OCI-LY3 (cell line): Measurements from ENCODE around the gene MAN1B1.

Experiments
- H2AFZ ChIP-seq: fragments of 200-600, 300-600 bp; shearing (Covaris generic); 2 replicates; pipeline ENCODE4 v1.6.0; 2014; ENCODE audit warnings: antibody characterized with exemption, low read depth, low read length
- H3K27ac ChIP-seq: fragments of 200-600, 300-600 bp; sonication (generic); 2 replicates; pipeline ENCODE4 v1.5.1; 2014; ENCODE audit warnings: mild to moderate bottlenecking, low read length, moderate library complexity, mixed read lengths
- H3K27me3 ChIP-seq: fragments of 200-600, 300-600 bp; sonication (generic); 2 replicates; pipeline ENCODE4 v1.6.1; 2014; ENCODE audit warnings: low read depth, low read length, mixed read lengths
- H3K36me3 ChIP-seq: fragments of 200-600, 300-600 bp; sonication (generic); replicated peaks from 2 replicates; pipeline ENCODE3; 2014; ENCODE audit warnings: low read depth, low read length, mixed read lengths
- H3K4me1 ChIP-seq: fragments of 300-600, 200-600 bp; sonication (generic); 2 replicates; pipeline ENCODE4 v1.6.1; 2014; ENCODE audit warnings: low read length, mixed read lengths
- H3K4me2 ChIP-seq: fragments of 200-600, 300-600 bp; sonication (generic); 2 replicates; pipeline ENCODE4 v1.6.1; 2014; ENCODE audit warnings: low read length, mixed read lengths
- H3K4me3 ChIP-seq: fragments of 300-600, 200-600 bp; sonication (generic); 2 replicates; pipeline ENCODE4 v1.5.1; 2014; ENCODE audit warnings: antibody characterized with exemption, mild to moderate bottlenecking, low read length, moderate library complexity
- H3K79me2 ChIP-seq: fragments of 300-600, 200-600 bp; shearing (Covaris generic); 2 replicates; pipeline ENCODE4 v1.6.1; 2014; ENCODE audit warnings: mild to moderate bottlenecking, low read length, mixed read lengths
- H3K9ac ChIP-seq: fragments of 300-600, 200-600 bp; shearing (Covaris generic); 2 replicates; pipeline ENCODE4 v1.6.0; 2014; ENCODE audit warnings: mild to moderate bottlenecking, low read length, moderate library complexity
- H3K9me3 ChIP-seq: fragments of 200-600, 300-600 bp; shearing (Covaris generic); 2 replicates; pipeline ENCODE4 v1.6.1; 2014; ENCODE audit warnings: low read length, mixed read lengths; ENCODE audit not compliant: insufficient read depth
- H4K20me1 ChIP-seq: fragments of 200-600, 300-600 bp; sonication (generic); 2 replicates; pipeline ENCODE4 v1.6.1; 2016; ENCODE audit warnings: low read length, mixed read lengths; ENCODE audit not compliant: insufficient read depth
- EZH2phosphoT487 ChIP-seq: fragments of 200-600 bp; shearing (Covaris generic); IDR thresholded peaks from 2 replicates; pipeline ENCODE4 v1.6.1; 2018; ENCODE audit warnings: antibody characterized with exemption, mixed run types, low read depth
- TF ChIP-seq, protein P1 (sequence below): fragments of 200-600, 300-600 bp; sonication (generic); IDR thresholded peaks from 2 replicates; pipeline ENCODE4 v1.5.1; 2014; ENCODE audit warnings: antibody characterized with exemption, low read length, low read depth

The MAN1B1 gene

DNA sequence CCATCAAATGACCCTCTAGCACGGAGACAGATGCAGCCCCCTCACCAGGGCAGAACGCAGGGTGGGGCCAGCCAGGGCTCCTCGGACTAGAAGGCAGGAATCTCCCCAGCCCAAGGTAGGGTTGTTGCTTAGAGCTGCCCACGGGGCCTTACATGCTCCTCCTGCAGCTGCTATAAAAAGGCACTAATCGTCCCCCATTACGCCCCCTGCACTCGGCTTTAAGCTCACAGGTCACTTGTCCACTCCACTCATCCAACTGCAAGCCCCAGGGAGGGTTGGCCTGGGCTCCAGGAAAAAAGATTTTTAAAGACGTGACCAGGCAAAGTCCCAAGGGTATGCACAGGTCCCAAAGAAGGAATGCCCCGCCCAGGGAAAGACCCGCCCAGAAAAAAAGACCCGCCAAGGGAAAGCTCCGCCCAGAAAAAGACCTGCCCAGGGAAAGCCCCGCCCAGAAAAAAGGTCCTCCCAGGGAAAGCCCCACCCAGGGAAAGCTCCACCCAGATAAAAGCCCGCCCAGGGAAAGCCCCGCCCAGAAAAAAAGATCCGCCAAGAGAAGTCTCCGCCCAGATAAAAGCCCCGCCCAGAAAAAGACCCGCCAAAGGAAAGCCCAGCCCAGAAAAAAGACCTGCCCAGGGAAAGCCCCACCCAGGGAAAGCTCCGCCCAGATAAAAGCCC lies 63.3 kb downstream of the MAN1B1 start:
- H3K9ac ChIP-seq = peak overlapping the region; percentile 62
- H3K36me3 ChIP-seq = no peaks in the 10 kb centered on the region
- peaks cover 21% of the 10 kb centered on the region for H3K4me1 ChIP-seq
- H3K27ac ChIP-seq = peak overlapping the region; percentile 73
- H2AFZ ChIP-seq = 0 out of 2 replicates have a peak overlapping the region, but pooled peaks have one; percentile 42
- no peaks in the 10 kb centered on the region for H3K9me3 ChIP-seq
- H3K4me3 ChIP-seq = peak overlapping the region; percentile 72
- TF ChIP-seq, protein P1, sequence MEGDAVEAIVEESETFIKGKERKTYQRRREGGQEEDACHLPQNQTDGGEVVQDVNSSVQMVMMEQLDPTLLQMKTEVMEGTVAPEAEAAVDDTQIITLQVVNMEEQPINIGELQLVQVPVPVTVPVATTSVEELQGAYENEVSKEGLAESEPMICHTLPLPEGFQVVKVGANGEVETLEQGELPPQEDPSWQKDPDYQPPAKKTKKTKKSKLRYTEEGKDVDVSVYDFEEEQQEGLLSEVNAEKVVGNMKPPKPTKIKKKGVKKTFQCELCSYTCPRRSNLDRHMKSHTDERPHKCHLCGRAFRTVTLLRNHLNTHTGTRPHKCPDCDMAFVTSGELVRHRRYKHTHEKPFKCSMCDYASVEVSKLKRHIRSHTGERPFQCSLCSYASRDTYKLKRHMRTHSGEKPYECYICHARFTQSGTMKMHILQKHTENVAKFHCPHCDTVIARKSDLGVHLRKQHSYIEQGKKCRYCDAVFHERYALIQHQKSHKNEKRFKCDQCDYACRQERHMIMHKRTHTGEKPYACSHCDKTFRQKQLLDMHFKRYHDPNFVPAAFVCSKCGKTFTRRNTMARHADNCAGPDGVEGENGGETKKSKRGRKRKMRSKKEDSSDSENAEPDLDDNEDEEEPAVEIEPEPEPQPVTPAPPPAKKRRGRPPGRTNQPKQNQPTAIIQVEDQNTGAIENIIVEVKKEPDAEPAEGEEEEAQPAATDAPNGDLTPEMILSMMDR = no peak
- TF ChIP-seq EZH2phosphoT487 = no peak
- H3K79me2 ChIP-seq = no peaks in the 10 kb centered on the region
- peak overlapping the region; percentile 77 for H3K4me2 ChIP-seq
- no peaks in the 10 kb centered on the region for H4K20me1 ChIP-seq
- no peaks in the 10 kb centered on the region for H3K27me3 ChIP-seq

DNA sequence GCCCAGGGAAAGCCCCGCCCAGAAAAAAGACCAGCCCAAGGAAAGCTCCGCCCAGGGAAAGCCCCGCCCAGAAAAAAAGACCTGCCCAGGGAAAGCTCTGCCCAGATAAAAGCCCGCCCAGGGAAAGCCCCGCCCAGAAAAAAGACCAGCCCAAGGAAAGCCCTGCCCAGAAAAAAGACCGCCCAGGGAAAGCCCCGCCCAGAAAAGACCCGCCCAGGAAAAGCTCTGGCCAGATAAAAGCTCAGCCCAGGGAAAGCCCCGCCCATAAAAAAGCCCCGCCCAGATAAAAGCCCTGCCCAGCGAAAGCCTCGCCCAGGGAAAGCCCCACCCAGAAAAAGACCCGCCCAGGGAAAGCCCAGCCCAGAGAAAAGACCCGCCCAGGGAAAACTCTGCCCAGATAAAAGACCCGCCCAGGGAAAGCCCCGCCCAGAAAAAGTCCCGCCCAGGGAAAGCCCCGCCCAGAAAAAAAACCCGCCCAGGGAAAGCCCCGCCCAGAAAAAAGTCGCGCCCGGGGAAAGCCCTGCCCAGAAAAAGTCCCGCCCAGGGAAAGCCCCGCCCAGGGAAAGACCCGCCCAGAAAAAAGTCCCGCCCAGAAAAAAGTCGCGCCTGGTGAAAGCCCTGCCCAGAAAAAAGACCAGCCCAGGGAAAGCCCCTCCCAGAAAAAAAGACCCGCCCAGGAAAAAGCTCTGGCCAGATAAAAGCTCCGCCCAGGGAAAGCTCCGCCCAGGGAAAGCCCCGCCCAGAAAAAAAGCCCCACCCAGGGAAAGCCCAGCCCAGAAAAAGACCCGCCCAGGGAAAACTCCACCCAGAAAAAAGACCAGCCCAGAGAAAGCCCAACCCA lies 64.1 kb downstream of the MAN1B1 start:
- peak overlapping the region; percentile 26; the same call in 1 of the 2 replicates for H3K9ac ChIP-seq
- no peaks in the 10 kb centered on the region for H3K36me3 ChIP-seq
- H3K4me2 ChIP-seq = peak overlapping the region; percentile 77
- no peaks in the 10 kb centered on the region for H3K9me3 ChIP-seq
- H2AFZ ChIP-seq = no peak overlapping the region
- no peaks in the 10 kb centered on the region for H3K27me3 ChIP-seq
- H3K27ac ChIP-seq = peak overlapping the region; percentile 73
- peaks cover 21% of the 10 kb centered on the region for H3K4me1 ChIP-seq
- no peaks in the 10 kb centered on the region for H3K79me2 ChIP-seq
- TF ChIP-seq, protein P1 = no peak
- TF ChIP-seq EZH2phosphoT487 = no peak
- no peaks in the 10 kb centered on the region for H4K20me1 ChIP-seq
- H3K4me3 ChIP-seq = peak overlapping the region; percentile 43

DNA sequence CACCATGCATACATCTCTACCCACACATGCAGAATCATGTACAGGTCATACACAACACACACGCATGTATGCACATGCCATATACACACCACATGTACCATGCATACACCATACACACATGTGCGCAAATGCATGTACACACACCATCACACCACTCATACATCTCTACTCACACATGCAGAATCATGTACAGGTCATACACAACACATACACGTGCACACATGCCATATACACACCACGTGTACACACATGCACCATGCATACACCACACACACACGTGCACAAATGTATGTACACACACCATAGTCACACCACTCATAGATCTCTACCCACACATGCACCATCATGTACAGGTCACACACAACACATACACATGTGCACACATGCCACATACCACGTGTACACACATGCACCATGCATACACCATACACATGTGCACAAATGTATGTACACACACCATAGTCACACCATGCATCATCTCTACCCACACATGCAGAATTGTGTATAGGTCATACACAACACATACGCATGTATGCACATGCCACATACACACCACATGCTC lies 66.1 kb downstream of the MAN1B1 start:
- Histone ChIP-seq H3K9ac (no peak overlapping the region), H3K4me2 (no peak overlapping the region), H3K79me2 (no peaks in the 10 kb centered on the region), H3K9me3 (no peaks in the 10 kb centered on the region), H3K27ac (no peak overlapping the region), H3K4me1 (peaks cover 21% of the 10 kb centered on the region), H3K36me3 (no peaks in the 10 kb centered on the region), H2AFZ (no peak overlapping the region), H3K27me3 (0 out of 2 replicates have a peak, but pooled peaks cover 2% of the 10 kb centered on the region), H4K20me1 (no peaks in the 10 kb centered on the region), H3K4me3 (no peak overlapping the region)
- TF ChIP-seq, protein P1 = no peak
- TF ChIP-seq EZH2phosphoT487 = no peak
